ENCODE results near the gene EBF3.

Gene EBF3

DNA sequence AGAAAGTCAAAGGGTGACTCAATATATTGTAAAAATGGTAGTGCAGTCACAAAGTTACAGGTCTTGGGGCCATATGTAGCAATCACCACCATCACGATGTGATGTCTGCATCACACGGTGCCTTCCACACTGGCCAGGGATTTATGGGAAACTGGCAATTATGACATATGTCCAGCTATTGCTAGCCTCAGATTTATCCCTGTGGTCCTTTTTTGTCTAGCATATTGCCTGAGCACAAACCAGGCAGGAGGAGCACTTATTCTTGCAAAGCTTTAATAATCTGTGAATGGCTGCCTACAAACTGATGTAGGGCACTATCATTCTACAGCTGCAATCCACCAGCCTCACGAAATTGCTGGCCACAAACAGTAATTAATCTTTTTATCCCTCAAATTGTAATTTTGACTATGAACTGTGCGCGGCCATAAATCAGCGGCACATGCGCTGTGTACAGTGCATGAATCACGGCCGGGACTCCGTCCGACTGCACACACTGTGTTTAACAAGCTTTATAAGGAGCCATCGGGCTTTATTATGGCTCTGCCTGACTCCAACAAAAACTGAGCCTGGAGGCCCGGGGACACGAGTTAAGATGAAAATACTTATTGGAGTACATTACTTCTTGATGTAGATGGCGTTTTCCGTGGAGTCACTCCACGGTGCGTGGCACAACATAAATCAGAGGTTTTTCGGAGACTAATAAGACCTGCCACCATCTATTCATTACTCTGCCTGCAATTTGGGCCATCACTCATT lies 115.2 kb downstream of the EBF3 start:
- H3K4me3 ChIP-seq (ENCODE audit: low read depth, low read length), result no peak overlapping the region
- ChIA-PET POLR2A (no interaction called here), CTCF (no interaction called here)
- TF ChIP-seq CTCF (IDR thresholded peaks at IDR 0.05; ENCODE audit: insufficient read depth, low read length, missing control alignments), result no peak
- DNase-seq (ENCODE audit: low read depth, low spot score), result no peak

DNA sequence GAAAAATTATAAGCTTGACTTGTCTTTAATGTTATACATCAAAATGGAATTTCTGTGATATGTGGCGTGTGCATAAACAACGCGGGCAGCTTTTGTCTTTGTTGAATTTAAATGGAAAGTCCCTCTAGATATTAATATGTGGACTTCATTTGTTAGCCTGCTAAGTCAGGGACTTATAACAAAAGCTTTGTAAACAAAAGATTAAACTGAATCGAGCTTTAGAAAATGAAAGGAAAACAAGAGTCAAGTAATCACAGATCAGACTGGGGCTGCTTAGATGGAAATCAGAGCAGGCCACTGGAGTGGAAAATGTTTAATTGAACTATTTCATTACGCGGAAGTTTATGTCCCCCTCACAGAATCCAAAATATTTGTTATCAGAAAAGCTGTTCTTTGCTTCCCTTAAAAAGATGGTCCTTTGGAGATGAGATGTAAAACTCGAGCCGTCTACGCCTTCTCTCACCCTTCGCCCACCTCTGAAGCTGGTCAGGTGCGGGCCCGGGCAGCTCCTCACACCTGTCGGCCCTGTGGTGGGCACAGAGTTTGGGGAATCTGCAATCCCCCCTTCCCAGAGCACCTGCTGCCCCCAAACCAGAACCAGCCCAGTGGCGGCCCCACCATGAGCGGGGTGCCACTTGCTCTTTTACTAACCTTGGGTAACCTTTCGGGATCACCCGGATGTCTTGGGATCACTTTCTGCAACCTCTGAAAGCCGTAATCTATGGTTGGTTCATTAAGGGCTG lies 116.2 kb downstream of the EBF3 start:
- ChIA-PET CTCF (no interaction called here), POLR2A (no interaction called here)
- no peak overlapping the region for H3K4me3 ChIP-seq (ENCODE audit: low read depth, low read length)
- DNase-seq (ENCODE audit: low read depth, low spot score), result no peak
- TF ChIP-seq CTCF (IDR thresholded peaks at IDR 0.05; ENCODE audit: insufficient read depth, low read length, missing control alignments), result no peak

DNA sequence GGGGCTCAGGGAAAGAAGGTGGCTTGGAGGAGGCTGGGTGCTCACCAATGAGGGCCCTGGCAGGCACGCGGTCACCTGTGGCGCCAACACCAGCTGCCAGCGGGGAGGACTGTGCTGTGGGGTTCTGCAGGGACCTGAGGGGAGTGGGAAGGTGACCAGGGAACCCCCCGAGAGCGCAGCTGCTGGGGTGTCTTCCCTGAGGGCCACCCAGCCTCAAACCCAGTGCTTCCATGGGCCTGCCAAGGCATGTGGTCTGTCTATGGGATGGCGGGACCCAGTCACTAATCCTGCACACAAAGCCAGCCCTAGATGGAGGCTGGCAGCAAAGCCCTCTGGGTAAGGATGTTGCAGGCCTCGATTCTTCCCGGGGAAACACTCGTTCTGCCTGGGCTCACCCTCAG lies 117.1 kb downstream of the EBF3 start:
- CTCF ChIA-PET, result no interaction called here
- POLR2A ChIA-PET, result no interaction called here
- no peak overlapping the region for H3K4me3 ChIP-seq (ENCODE audit: low read depth, low read length)
- no peak for TF ChIP-seq CTCF (IDR thresholded peaks at IDR 0.05; ENCODE audit: insufficient read depth, low read length, missing control alignments)
- no peak for DNase-seq (ENCODE audit: low read depth, low spot score)

GRCh38 chr10:129845111-129845753 lies 118.8 kb downstream of the EBF3 start:
- CTCF ChIA-PET, result no interaction called here
- POLR2A ChIA-PET, result no interaction called here
- TF ChIP-seq CTCF (IDR thresholded peaks at IDR 0.05; ENCODE audit: insufficient read depth, low read length, missing control alignments), result no peak
- no peak for DNase-seq (ENCODE audit: low read depth, low spot score)
- H3K4me3 ChIP-seq (ENCODE audit: low read depth, low read length), result no peak overlapping the region

- ChIA-PET CTCF (no interaction called here), POLR2A (no interaction called here)
- DNase-seq (ENCODE audit: low read depth, low spot score), result no peak
- TF ChIP-seq CTCF (IDR thresholded peaks at IDR 0.05; ENCODE audit: insufficient read depth, low read length, missing control alignments), result no peak
- no peak overlapping the region for H3K4me3 ChIP-seq (ENCODE audit: low read depth, low read length)
Observed at GRCh38 chr10:129844216-129844766, 119.8 kb downstream of the EBF3 start.

DNA sequence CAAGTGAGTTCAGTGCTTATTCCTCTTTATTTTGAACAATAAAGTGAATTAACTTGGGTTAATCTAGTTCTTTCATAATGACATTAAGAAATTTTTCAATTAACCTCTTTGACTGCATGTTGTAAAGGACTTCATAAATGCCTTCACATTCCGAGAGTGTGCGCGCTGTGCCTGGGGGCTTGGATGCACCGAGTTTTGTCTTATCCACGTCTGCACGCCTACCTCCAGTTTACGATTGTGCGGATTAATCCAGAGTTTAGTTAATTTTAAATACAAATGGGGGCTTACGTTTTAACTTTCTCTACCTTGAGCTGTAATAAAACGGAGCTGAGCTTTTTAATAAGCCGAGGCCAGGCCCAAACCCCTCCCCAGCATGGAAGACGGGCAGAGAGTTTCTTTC lies 120.4 kb downstream of the EBF3 start:
- DNase-seq (ENCODE audit: low read depth, low spot score), result no peak
- H3K4me3 ChIP-seq (ENCODE audit: low read depth, low read length), result no peak overlapping the region
- TF ChIP-seq CTCF (IDR thresholded peaks at IDR 0.05; ENCODE audit: insufficient read depth, low read length, missing control alignments), result no peak
- ChIA-PET CTCF (no interaction called here), POLR2A (no interaction called here)

Data from AG04449 (cell line).